OCI-M2 (cell line): ENCODE results near the gene DEDD2.
A peak's percentile ranks its signal among the peaks of the same experiment; 100 is the strongest.

ENCODE experiments used
- DNase-seq: peaks from one replicate; lab custom pipeline; 2025; ENCODE audit not compliant: unreplicated experiment; lab: John Stamatoyannopoulos, UW

DEDD2 gene

DNA sequence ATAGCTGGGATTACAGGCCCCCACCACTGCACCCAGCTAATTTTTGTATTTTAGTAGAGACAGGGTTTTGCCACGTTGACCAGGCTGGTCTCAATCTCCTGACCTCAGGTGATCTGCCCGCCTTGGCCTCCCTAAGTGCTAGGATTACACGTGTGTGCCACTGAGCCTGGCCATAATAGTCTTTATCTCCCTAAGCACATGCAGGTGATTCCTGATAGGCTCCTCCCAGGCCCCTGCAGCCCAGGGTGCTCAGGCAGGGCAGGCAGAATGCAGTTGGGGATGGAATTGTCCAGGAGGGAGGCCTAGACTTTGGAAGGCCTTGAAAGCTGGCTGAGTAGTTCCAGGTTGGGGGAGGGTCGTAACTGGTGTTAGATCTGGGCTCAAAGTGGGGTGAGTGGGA is 11.2 kb upstream of the DEDD2 start:
- DNase-seq, result no peak

GRCh38 chr19:42226886-42227285 is 9.4 kb upstream of the DEDD2 start:
- no peak for DNase-seq

GRCh38 chr19:42225718-42226292 is 8.3 kb upstream of the DEDD2 start:
- no peak for DNase-seq

DNA sequence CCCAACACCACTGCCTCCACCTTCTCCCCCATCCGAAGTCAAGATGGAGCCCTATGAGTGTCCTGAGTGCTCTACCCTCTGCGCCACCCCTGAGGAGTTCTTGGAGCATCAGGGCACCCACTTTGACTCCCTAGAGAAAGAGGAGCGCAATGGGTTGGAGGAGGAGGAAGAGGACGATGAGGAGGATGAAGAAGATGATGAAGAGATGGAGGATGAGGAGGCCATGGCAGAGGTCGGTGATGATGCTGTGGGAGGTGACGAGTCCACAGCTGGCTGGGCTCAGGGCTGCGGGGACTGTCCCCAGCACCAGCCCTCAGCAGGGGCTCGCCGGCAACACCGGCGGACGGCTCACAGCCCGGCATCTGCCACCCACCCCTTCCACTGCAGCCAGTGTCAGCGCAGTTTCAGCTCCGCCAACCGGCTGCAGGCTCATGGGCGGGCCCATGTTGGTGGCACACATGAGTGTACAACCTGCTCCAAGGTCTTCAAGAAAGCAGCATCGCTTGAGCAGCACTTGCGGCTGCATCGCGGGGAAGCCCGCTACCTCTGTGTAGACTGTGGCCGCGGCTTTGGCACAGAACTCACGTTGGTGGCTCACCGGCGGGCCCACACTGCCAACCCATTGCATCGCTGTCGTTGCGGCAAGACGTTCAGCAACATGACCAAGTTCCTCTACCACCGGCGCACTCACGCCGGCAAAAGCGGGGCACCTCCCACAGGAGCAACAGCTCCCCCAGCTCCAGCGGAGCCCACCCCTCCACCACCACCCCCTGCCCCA is 7.7 kb upstream of the DEDD2 start:
- DNase-seq, result no peak

DNA sequence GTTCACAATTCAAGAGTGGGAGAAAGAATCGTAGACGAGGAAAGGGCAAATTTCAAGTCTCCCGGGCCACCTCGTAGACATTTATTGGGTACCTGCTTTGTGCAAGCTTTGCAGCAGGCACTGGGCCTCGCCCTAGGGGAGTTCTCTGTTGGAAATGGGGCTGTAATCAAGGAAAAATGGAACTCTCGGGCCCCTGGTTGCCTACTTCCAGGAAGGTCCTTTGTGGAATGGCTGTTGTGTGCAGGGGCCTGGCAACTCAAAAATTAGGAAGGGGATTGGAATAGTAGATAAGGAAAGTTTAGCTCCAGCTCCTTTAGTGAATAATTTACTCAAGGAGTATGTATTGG is 3.2 kb upstream of the DEDD2 start:
- no peak for DNase-seq

- DNase-seq, result peak; percentile 97
Observed at GRCh38 chr19:42219812-42220750, 2.6 kb upstream of the DEDD2 start, which contains the start of gene ZNF526. Gene ZNF526 (plus strand): TSS chr19:42220312. CDS start chr19:42224404, 4,092 bp downstream.

DNA sequence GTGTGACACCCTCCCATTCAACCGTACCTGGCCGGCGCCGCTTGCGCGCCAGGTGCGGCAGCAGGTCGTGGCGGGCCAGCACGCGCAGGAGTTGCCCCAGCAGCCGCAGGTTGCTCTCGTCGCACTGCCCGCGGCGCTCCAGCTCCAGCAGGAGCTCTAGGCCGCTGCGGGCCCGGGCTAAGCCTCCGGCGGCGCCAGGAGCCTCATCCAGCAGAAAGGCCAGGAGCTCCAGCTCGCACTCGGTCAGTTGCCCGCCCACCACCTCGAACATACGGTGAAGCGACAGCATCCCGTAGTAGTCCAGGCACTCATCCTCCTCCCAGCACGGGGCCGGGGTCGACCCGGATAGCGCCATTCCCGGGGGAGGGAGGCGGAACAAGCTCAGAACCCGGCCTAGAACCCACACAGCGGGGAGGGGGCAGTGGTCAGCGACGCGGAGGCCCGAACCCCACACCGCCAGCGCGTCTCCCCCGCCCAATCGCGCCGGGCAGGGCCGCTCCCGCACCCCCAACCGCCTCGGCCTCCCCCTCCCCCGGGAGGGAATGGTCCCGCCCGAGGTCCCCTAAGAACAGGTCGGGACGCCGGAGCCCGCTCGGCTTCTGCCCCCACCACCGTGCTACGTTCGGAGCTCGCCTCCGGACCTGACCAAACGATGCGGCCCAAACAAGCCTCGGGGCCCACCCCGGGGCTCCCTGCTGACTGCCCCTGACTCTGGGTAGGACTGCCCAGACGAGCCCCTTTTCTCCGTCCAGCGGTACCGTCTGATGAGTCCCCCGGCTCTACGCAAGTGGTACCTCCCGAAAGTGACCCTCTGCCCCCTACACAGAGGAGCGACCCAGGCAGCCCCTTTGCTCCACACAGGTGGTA is 591 bp downstream of the DEDD2 start:
- no peak for DNase-seq

GRCh38 chr19:42214810-42215485 is 2.5 kb downstream of the DEDD2 start:
- no peak for DNase-seq

- no peak for DNase-seq
Observed at GRCh38 chr19:42212886-42213285, 4.6 kb downstream of the DEDD2 start.

- DNase-seq, result no peak
Observed at GRCh38 chr19:42208612-42209011, 8.9 kb downstream of the DEDD2 start.

DNA sequence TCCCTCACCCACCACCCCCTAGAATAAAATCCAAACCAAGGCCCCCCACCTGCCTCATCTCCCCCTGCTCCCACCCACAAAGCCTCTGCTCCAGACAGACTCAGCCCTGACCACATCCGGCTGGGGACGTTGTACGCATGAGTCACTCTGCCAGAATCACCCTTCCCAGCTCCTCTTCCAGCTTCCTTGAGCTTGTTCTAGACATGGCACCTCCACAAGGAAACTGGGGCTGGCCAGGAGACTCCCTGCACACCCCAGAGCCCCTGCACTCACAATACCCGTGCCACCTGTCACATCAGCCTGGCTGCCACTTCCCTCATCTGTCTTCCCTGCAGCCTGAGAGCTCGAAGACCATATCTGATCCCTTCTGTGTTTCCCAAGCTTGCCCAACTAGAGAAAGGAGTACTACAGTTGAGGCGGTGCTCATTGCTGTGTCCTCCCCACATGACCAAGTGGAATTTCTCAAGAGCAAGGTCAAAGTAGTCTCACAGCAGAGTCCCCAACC is 9.7 kb downstream of the DEDD2 start:
- DNase-seq, result no peak

GRCh38 chr19:42206871-42207755 is 10.4 kb downstream of the DEDD2 start:
- DNase-seq, result no peak

- DNase-seq, result no peak
Observed at GRCh38 chr19:42204664-42205063, 12.8 kb downstream of the DEDD2 start.

- DNase-seq, result no peak
Observed at GRCh38 chr19:42203700-42204099, 13.8 kb downstream of the DEDD2 start.

GRCh38 chr19:42202290-42202880 is 15.1 kb downstream of the DEDD2 start:
- no peak for DNase-seq

DNA sequence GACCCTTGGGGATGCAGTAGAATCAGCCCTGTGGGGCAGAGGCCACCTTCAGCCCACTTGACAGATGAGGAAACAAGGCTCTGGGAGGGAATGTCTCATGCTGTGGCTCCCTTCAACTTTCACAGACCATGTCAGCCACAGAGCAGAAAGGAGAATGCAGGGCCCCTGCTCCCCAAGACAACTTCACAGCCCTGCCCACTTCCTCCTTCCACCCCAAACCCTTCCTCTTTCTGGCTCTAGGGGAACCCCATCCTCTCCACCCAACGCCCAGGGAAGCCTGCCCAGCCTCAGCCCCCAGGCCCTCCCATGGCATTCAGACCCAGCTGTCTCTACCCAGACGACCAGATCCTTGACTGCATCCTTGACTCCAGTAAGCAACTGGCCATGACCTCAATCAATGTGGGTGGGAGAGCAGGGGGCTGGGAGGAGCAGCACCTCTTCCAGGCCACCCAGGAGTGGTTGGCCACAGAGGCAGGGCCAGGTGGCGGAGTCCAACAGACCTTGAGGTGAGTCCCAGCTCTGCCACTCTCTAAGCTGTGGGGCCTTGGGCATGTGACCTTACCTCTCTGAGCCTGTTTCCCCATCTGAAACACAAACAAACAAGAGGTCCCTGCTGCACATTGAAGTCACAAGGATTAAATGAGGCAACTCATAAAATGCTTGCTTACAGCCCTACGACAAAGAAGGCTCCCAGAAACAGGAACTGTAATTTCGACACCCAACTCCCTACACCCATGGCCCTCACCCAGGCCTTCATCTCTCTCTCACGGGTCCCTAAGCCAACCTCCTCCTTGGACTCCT is 15.8 kb downstream of the DEDD2 start:
- DNase-seq, result no peak

GRCh38 chr19:42200116-42200715 is 17.3 kb downstream of the DEDD2 start:
- no peak for DNase-seq
